HCT116 (cell line): ENCODE data around the gene NEURL4. TPM values are rescaled to one million over a fixed set of nuclear protein-coding genes. Genes with fewer than 3 reads are reported as not detected.

ENCODE experiments used
- ATAC-seq: fragments of 200-7000 bp; cut with Tn5 transposase; 2 replicates; pipeline ENCODE4 v1.9.1; 2020; ENCODE audit warnings: mild to moderate bottlenecking, moderate library complexity
- BruUV-seq: library from RNA; stranded (reverse); fragments of 400-500 nt; replicated peaks from 2 replicates; lab custom pipeline; 2021; lab: Mats Ljungman, UMichigan
- CTCF ChIA-PET: fragments of 300-600 bp; sonication (Branson Sonifier 250); formaldehyde crosslinking; loops from one replicate; lab custom pipeline; 2021; ENCODE audit warnings: antibody characterized with exemption; lab: Charles Lee
- POLR2A ChIA-PET: fragments of 300-600, 350-600 bp; sonication (Branson Sonifier 250); formaldehyde crosslinking; loops from one replicate; lab custom pipeline; 2021; ENCODE audit warnings: antibody characterized with exemption; lab: Charles Lee
- RAD21 ChIA-PET, 2 experiments: fragments of 300-600 bp; sonication (Branson Sonifier 250); formaldehyde crosslinking; loops; one replicate each; lab custom pipeline; 2023; ENCODE audit warnings: low total read pairs in 2 of 2; ENCODE audit not compliant: uncharacterized antibody in 2 of 2, unreplicated experiment in 2 of 2, low non-redundant PET in 1 of 2; lab: Charles Lee
- DNase-seq: peaks from one replicate; pipeline ENCODE4 v3.0.0-alpha.2; 2010; ENCODE audit warnings: low read depth, low spot score
- H2AFZ ChIP-seq: fragments of 200-600 bp; shearing (Covaris generic), sonication (generic); 2 replicates; pipeline ENCODE4 v1.6.1; 2017; ENCODE audit warnings: low read depth, mixed run types, mixed read lengths, antibody characterized with exemption, low read length; ENCODE audit not compliant: poor library complexity, severe bottlenecking
- H3K27ac ChIP-seq: 2 replicates; pipeline ENCODE4 v1.5.1; 2012; ENCODE audit warnings: low read depth, low read length
- H3K27me3 ChIP-seq: fragments of 200-600 bp; sonication (generic); 2 replicates; pipeline ENCODE4 v1.6.1; 2016; ENCODE audit warnings: mixed run types, low read length, mixed read lengths; ENCODE audit not compliant: insufficient read depth
- H3K36me3 ChIP-seq, 2 experiments: fragments of 200-500 bp in 1 of 2; fragments of 200-600 bp in 1 of 2; sonication (Bioruptor generic) in 1 of 2; sonication (generic) in 1 of 2; 2 replicates each; pipeline versions ENCODE4 v1.5.1 to v1.6.1; 2014 to 2016; ENCODE audit warnings: low read length in 2 of 2, inconsistent platforms in 1 of 2, mixed read lengths in 1 of 2, mixed run types in 1 of 2; ENCODE audit not compliant: insufficient read depth in 2 of 2, control insufficient read depth in 1 of 2
- H3K4me1 ChIP-seq, 2 experiments: fragments of 200-600 bp in 1 of 2; sonication (generic) in 1 of 2; 2 replicates each; pipeline versions ENCODE4 v1.5.1 to v1.6.1; 2012 to 2017; ENCODE audit warnings: low read length in 2 of 2, inconsistent platforms in 1 of 2, mild to moderate bottlenecking in 1 of 2, mixed read lengths in 1 of 2, mixed run types in 1 of 2, moderate library complexity in 1 of 2; ENCODE audit not compliant: insufficient read depth in 2 of 2, control insufficient read depth in 1 of 2
- H3K4me2 ChIP-seq: fragments of 200-600 bp; sonication (generic); 2 replicates; pipeline ENCODE4 v1.6.1; 2017; ENCODE audit warnings: mixed run types, low read length, mixed read lengths
- H3K4me3 ChIP-seq, 2 experiments: fragments of 200-600 bp in 1 of 2; sonication (generic) in 1 of 2; replicated peaks in 1 of 2; 2 replicates each; pipeline ENCODE4 v1.5.1; 2011 to 2016; ENCODE audit warnings: low read length in 2 of 2, control low read depth in 1 of 2, low read depth in 1 of 2, mild to moderate bottlenecking in 1 of 2, mixed read lengths in 1 of 2, mixed run types in 1 of 2
- H3K79me2 ChIP-seq: fragments of 200-600 bp; sonication (generic); 2 replicates; pipeline ENCODE4 v1.6.1; 2017; ENCODE audit warnings: mild to moderate bottlenecking, mixed run types, low read length, moderate library complexity, mixed read lengths; ENCODE audit not compliant: insufficient read depth
- H3K9ac ChIP-seq: fragments of 200-600 bp; sonication (generic); 2 replicates; pipeline ENCODE4 v1.6.1; 2016; ENCODE audit warnings: low read length, mixed read lengths
- H3K9me2 ChIP-seq: fragments of 200-600 bp; sonication (generic), shearing (Covaris generic); 2 replicates; pipeline ENCODE4 v1.6.1; 2017; ENCODE audit warnings: mixed run types, mild to moderate bottlenecking, moderate library complexity; ENCODE audit not compliant: insufficient read depth
- H3K9me3 ChIP-seq, 2 experiments: fragments of 200-500 bp in 1 of 2; fragments of 200-600 bp in 1 of 2; sonication (Bioruptor generic) in 1 of 2; sonication (generic) in 1 of 2; 2 replicates each; pipeline ENCODE4 v1.6.1; 2014 to 2017; ENCODE audit warnings: low read length in 2 of 2, mixed read lengths in 2 of 2, inconsistent platforms in 1 of 2, low read depth in 1 of 2, mild to moderate bottlenecking in 1 of 2, mixed run types in 1 of 2, moderate library complexity in 1 of 2; ENCODE audit not compliant: control insufficient read depth in 1 of 2, insufficient read depth in 1 of 2
- H4K20me1 ChIP-seq: fragments of 200-600 bp; sonication (generic), shearing (Covaris generic); 2 replicates; pipeline ENCODE4 v1.6.1; 2017; ENCODE audit warnings: mixed run types, mild to moderate bottlenecking, moderate library complexity; ENCODE audit not compliant: insufficient read depth
- CEBPB ChIP-seq: IDR thresholded peaks from 2 replicates; pipeline ENCODE4 v1.6.1; 2012; ENCODE audit warnings: low read depth
- EGR1 ChIP-seq: IDR thresholded peaks from 2 replicates; pipeline ENCODE4 v1.6.1; 2012; ENCODE audit warnings: low read depth
- ELF1 ChIP-seq: IDR thresholded peaks from 2 replicates; pipeline ENCODE4 v1.6.1; 2012; ENCODE audit warnings: low read depth, borderline replicate concordance
- EZH2 ChIP-seq: fragments of 200-600 bp; sonication (generic); IDR thresholded peaks from 2 replicates; pipeline ENCODE4 v1.6.1; 2017; ENCODE audit warnings: antibody characterized with exemption, mixed run types
- EZH2phosphoT487 ChIP-seq: fragments of 200-600 bp; IDR thresholded peaks from 2 replicates; pipeline ENCODE4 v1.6.1; 2018; ENCODE audit warnings: antibody characterized with exemption, borderline replicate concordance
- FOSL1 ChIP-seq: IDR thresholded peaks from 2 replicates; pipeline ENCODE4 v1.6.1; 2012; ENCODE audit warnings: low read depth
- JUND ChIP-seq: IDR thresholded peaks from 2 replicates; pipeline ENCODE4 v1.6.1; 2012
- MAX ChIP-seq: IDR thresholded peaks from 2 replicates; pipeline ENCODE4 v1.6.1; 2012
- POLR2A ChIP-seq: IDR thresholded peaks from 2 replicates; pipeline ENCODE4 v1.7.0; 2011; ENCODE audit warnings: borderline replicate concordance; ENCODE audit not compliant: insufficient read depth, insufficient read length; ENCODE audit errors: extremely low read depth
- POLR2AphosphoS5 ChIP-seq: IDR thresholded peaks from 2 replicates; pipeline ENCODE4 v1.6.1; 2011; ENCODE audit warnings: mild to moderate bottlenecking, low read depth, low read length, moderate library complexity
- RAD21 ChIP-seq: IDR thresholded peaks from 2 replicates; pipeline ENCODE4 v1.6.1; 2012; ENCODE audit warnings: low read depth, mild to moderate bottlenecking
- SIN3A ChIP-seq: IDR thresholded peaks from 2 replicates; pipeline ENCODE4 v1.6.1; 2012; ENCODE audit warnings: low read depth
- SP1 ChIP-seq: IDR thresholded peaks from 2 replicates; pipeline ENCODE4 v1.6.1; 2012; ENCODE audit warnings: low read depth
- SRF ChIP-seq: IDR thresholded peaks from 2 replicates; pipeline ENCODE4 v1.6.1; 2012; ENCODE audit warnings: low read depth
- TCF7L2 ChIP-seq: IDR thresholded peaks from 2 replicates; pipeline ENCODE4 v1.7.0; 2011; ENCODE audit warnings: borderline replicate concordance, inconsistent platforms; ENCODE audit not compliant: insufficient read depth, insufficient read length; ENCODE audit errors: extremely low read depth
- YY1 ChIP-seq: IDR thresholded peaks from 2 replicates; pipeline ENCODE4 v1.6.1; 2011; ENCODE audit warnings: low read length, low read depth, moderate library complexity, mild to moderate bottlenecking; ENCODE audit not compliant: insufficient replicate concordance; ENCODE audit errors: extremely low read depth
- ZFX ChIP-seq: fragments of 450-650 bp; IDR thresholded peaks from 2 replicates; pipeline ENCODE4 v1.6.1; 2017
- ZNF274 ChIP-seq: fragments of 200-500 bp; sonication (Bioruptor generic); IDR thresholded peaks from 2 replicates; pipeline ENCODE4 v1.6.1; 2014; ENCODE audit warnings: mild to moderate bottlenecking, low read depth, low read length, inconsistent platforms
- intact Hi-C: fragments of 100-400 bp; cut with micrococcal nuclease; formaldehyde crosslinking; loops from 2 replicates; pipeline ENCODE4 v1.10.0; 2022
- total RNA-seq: library from RNA; stranded (reverse); gene quantifications from one replicate; pipeline ENCODE4 v1.2.1, GENCODE V29; 2021; ENCODE audit not compliant: unreplicated experiment
- TF ChIP-seq, protein P1 (sequence below): IDR thresholded peaks from 2 replicates; pipeline ENCODE4 v1.6.1; 2011; ENCODE audit warnings: mild to moderate bottlenecking, low read length, moderate library complexity; ENCODE audit not compliant: insufficient replicate concordance; ENCODE audit errors: extremely low read depth
- TF ChIP-seq, protein P2 (sequence below): IDR thresholded peaks from 2 replicates; pipeline ENCODE4 v1.6.1; 2012
- TF ChIP-seq, protein P3 (sequence below), 3 experiments: fragments of 200-600 bp in 1 of 3; sonication (generic) in 1 of 3; IDR thresholded peaks in 2 of 3; conservative IDR thresholded peaks in 1 of 3; 2 replicates each; pipeline ENCODE4 v1.5.1; 2012 to 2017; ENCODE audit warnings: low read depth in 2 of 3, low read length in 2 of 3, antibody characterized with exemption in 1 of 3, borderline replicate concordance in 1 of 3, control low read depth in 1 of 3, mild to moderate bottlenecking in 1 of 3, mixed read lengths in 1 of 3, mixed run types in 1 of 3, moderate library complexity in 1 of 3; ENCODE audit not compliant: insufficient read depth in 1 of 3

NEURL4 gene
- total RNA-seq, 1 experiment from 2014 or later = 56.9 TPM

DNA sequence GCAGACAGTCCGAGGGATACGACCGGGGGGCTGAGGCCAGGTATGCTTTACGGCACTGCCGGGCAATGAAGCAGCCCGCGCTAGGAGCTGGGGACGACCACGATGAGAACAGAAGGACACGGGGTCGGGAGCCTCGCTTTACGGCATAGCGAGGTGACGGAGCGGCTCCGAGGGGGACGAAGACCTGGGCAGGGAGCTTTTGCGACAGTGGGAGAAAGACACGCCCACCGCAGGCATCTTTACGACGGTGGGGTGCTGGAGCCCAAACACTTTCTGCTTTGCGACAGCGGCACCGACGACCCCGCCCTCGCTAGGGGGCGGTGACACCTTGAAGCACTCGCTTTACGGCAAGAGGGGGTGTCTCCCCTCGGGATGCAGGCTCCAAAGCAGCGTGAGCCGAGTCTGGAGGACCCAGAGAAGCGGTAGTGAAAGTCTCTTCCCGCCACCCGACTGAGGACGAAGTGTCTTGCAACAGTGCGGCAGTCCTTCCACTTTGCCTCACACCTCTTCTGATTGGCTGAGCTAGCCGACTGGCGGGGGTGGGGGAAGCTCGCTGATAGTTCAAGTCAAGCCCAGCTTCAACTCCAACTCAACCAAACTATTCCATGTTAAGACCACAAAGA lies 350 bp upstream of the NEURL4 start:
- peak overlapping the region; percentile 93 for H3K9ac ChIP-seq
- peak overlapping the region; percentile 98 to 99 for H3K4me3 ChIP-seq
- BruUV-seq = no TSS peak
- H3K4me2 ChIP-seq = peak overlapping the region; percentile 77
- peak overlapping the region; percentile 81 for H3K27ac ChIP-seq
- no peak overlapping the region for H2AFZ ChIP-seq
- RAD21 ChIA-PET = interaction anchor here (0.6 to 0.8 kb wide), 4 partner anchors 15 to 196 kb away, joined by 3 to 5 read pairs (median 3); partner anchors contain the start of gene TMEM256 (in 1 of the 2)
- H3K4me1 ChIP-seq = peaks cover 3 to 29% of the 10 kb centered on the region in 2 experiments; a peak in 3 of 4 replicates
- peaks cover 20% of the 10 kb centered on the region; the same call in 1 of the 2 replicates for H3K79me2 ChIP-seq
- H3K27me3 ChIP-seq = no peaks in the 10 kb centered on the region
- no peaks in the 10 kb centered on the region for H3K9me2 ChIP-seq
- intact Hi-C loops = no loop called here
- H3K9me3 ChIP-seq = no peaks in the 10 kb centered on the region
- ATAC-seq (peak; percentile 78), DNase-seq (peak; percentile 99)
- no peaks in the 10 kb centered on the region for H4K20me1 ChIP-seq
- POLR2A ChIA-PET = interaction anchor here (0.8 to 2.0 kb wide), 14 partner anchors 14 to 844 kb away, joined by 3 to 11 read pairs (median 5); partner anchors contain the start of genes ACADVL, DLG4, GABARAP and MPDU1
- CTCF ChIA-PET = interaction anchor here (0.6 to 2.2 kb wide), 17 partner anchors 9 to 712 kb away, joined by 3 to 12 read pairs (median 5); partner anchors contain the start of genes ACADVL, DLG4, GPS2 and SENP3
- no peak; the same call in 1 of the 2 replicates for TF ChIP-seq SIN3A
- TF ChIP-seq POLR2AphosphoS5 = peak; percentile 76
- TF ChIP-seq ZNF274 = no peak
- TF ChIP-seq YY1 = no peak
- peak; percentile 29 for TF ChIP-seq POLR2A
- TF ChIP-seq, protein P1, sequence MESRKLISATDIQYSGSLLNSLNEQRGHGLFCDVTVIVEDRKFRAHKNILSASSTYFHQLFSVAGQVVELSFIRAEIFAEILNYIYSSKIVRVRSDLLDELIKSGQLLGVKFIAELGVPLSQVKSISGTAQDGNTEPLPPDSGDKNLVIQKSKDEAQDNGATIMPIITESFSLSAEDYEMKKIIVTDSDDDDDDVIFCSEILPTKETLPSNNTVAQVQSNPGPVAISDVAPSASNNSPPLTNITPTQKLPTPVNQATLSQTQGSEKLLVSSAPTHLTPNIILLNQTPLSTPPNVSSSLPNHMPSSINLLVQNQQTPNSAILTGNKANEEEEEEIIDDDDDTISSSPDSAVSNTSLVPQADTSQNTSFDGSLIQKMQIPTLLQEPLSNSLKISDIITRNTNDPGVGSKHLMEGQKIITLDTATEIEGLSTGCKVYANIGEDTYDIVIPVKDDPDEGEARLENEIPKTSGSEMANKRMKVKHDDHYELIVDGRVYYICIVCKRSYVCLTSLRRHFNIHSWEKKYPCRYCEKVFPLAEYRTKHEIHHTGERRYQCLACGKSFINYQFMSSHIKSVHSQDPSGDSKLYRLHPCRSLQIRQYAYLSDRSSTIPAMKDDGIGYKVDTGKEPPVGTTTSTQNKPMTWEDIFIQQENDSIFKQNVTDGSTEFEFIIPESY = no peak
- TF ChIP-seq EZH2phosphoT487 = no peak
- TF ChIP-seq RAD21 = no peak
- TF ChIP-seq ELF1 = no peak
- TF ChIP-seq EZH2 = no peak
- TF ChIP-seq CEBPB = no peak
- no peak for TF ChIP-seq SRF
- no peak for TF ChIP-seq ZFX
- TF ChIP-seq JUND = no peak
- TF ChIP-seq TCF7L2 = peak; percentile 59
- peak; percentile 53; the same call in 1 of the 2 replicates for TF ChIP-seq SP1
- peak; percentile 73; the same call in 1 of the 2 replicates for TF ChIP-seq MAX
- peak; percentile 70; the same call in 1 of the 2 replicates for TF ChIP-seq EGR1
- TF ChIP-seq, protein P2, sequence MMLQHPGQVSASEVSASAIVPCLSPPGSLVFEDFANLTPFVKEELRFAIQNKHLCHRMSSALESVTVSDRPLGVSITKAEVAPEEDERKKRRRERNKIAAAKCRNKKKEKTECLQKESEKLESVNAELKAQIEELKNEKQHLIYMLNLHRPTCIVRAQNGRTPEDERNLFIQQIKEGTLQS = no peak
- no peak for TF ChIP-seq FOSL1
- TF ChIP-seq, protein P3, sequence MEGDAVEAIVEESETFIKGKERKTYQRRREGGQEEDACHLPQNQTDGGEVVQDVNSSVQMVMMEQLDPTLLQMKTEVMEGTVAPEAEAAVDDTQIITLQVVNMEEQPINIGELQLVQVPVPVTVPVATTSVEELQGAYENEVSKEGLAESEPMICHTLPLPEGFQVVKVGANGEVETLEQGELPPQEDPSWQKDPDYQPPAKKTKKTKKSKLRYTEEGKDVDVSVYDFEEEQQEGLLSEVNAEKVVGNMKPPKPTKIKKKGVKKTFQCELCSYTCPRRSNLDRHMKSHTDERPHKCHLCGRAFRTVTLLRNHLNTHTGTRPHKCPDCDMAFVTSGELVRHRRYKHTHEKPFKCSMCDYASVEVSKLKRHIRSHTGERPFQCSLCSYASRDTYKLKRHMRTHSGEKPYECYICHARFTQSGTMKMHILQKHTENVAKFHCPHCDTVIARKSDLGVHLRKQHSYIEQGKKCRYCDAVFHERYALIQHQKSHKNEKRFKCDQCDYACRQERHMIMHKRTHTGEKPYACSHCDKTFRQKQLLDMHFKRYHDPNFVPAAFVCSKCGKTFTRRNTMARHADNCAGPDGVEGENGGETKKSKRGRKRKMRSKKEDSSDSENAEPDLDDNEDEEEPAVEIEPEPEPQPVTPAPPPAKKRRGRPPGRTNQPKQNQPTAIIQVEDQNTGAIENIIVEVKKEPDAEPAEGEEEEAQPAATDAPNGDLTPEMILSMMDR (IDR thresholded peaks at IDR 0.05 in 2 of 3, conservative IDR thresholded peaks at IDR 0.05 in 1 of 3; ENCODE audit: borderline replicate concordance in 1 of 3, insufficient read depth in 1 of 3, low read depth in 2 of 3, low read length in 2 of 3) = no peak
- H3K36me3 ChIP-seq = peaks cover 0 to 9% of the 10 kb centered on the region in 2 experiments; a peak in 3 of 4 replicates
